Activated CD4-positive, alpha-beta T cell treated with anti-CD3 and anti-CD28 coated beads, Interleukin-2, amount 50 U/mL, for 1 hour (primary cell): ENCODE results near the gene LLGL1.

Experiments
- DNase-seq: peaks from one replicate; pipeline ENCODE4 v3.0.0-alpha.2; 2020

LLGL1 gene

GRCh38 chr17:18230288-18231141 lies 5.1 kb downstream of the LLGL1 start:
- no peak for DNase-seq

GRCh38 chr17:18231164-18231563 lies 5.7 kb downstream of the LLGL1 start:
- no peak for DNase-seq

GRCh38 chr17:18233803-18234518 lies 8.5 kb downstream of the LLGL1 start:
- DNase-seq, result no peak

- DNase-seq, result no peak
Measured at GRCh38 chr17:18234853-18235380, 9.5 kb downstream of the LLGL1 start.

- DNase-seq, result no peak
Measured at GRCh38 chr17:18235743-18236256, 10.4 kb downstream of the LLGL1 start.

GRCh38 chr17:18236494-18236893 lies 11.1 kb downstream of the LLGL1 start:
- DNase-seq, result no peak

GRCh38 chr17:18237461-18237860 lies 12.0 kb downstream of the LLGL1 start:
- DNase-seq, result no peak

- no peak for DNase-seq
Measured at GRCh38 chr17:18238299-18238698, 12.9 kb downstream of the LLGL1 start.

GRCh38 chr17:18240449-18240848 lies 15.0 kb downstream of the LLGL1 start:
- DNase-seq, result no peak

GRCh38 chr17:18241229-18241871 lies 15.9 kb downstream of the LLGL1 start:
- no peak for DNase-seq

GRCh38 chr17:18245038-18245776 lies 19.8 kb downstream of the LLGL1 start:
- no peak for DNase-seq

- DNase-seq, result no peak
Measured at GRCh38 chr17:18246109-18246725, 20.8 kb downstream of the LLGL1 start.

GRCh38 chr17:18246880-18247612 lies 21.6 kb downstream of the LLGL1 start:
- DNase-seq, result no peak

GRCh38 chr17:18247613-18248001 lies 22.2 kb downstream of the LLGL1 start:
- DNase-seq, result no peak

- DNase-seq, result peak; percentile 60
Measured at GRCh38 chr17:18248300-18248731, 22.9 kb downstream of the LLGL1 start.

GRCh38 chr17:18248811-18249210 lies 23.4 kb downstream of the LLGL1 start:
- no peak for DNase-seq

- DNase-seq, result no peak
Measured at GRCh38 chr17:18250259-18250658, 24.8 kb downstream of the LLGL1 start.

- DNase-seq, result no peak
Measured at GRCh38 chr17:18250708-18251107, 25.3 kb downstream of the LLGL1 start.

- DNase-seq, result no peak
Measured at GRCh38 chr17:18251204-18251603, 25.8 kb downstream of the LLGL1 start.

GRCh38 chr17:18252160-18252559 lies 26.7 kb downstream of the LLGL1 start:
- no peak for DNase-seq

- DNase-seq, result no peak
Measured at GRCh38 chr17:18253187-18253884, 27.9 kb downstream of the LLGL1 start.
